K562 (cell line): ENCODE measurements around the gene PRR23E.

Experiments used
- ATF7 ChIP-seq: fragments of 450-650 bp; IDR thresholded peaks from 2 replicates; pipeline ENCODE4 v1.7.1; 2014; ENCODE audit warnings: mild to moderate bottlenecking, moderate library complexity
- MBD2 ChIP-seq: sonication (generic); IDR thresholded peaks from 2 replicates; pipeline ENCODE4 v1.6.1; 2016; ENCODE audit warnings: low read depth, borderline replicate concordance
- SMARCC2 ChIP-seq: fragments of 450-650 bp; IDR thresholded peaks from 2 replicates; pipeline ENCODE4 v1.6.1; 2017; ENCODE audit warnings: antibody characterized with exemption, moderate library complexity, mild to moderate bottlenecking, low read depth
- TF ChIP-seq, protein P1 (sequence below), 3 experiments: IDR thresholded peaks in 2 of 3; conservative IDR thresholded peaks in 1 of 3; 2 replicates each; pipeline ENCODE4 v1.5.1; 2011 to 2012; ENCODE audit warnings: low read length in 3 of 3, mild to moderate bottlenecking in 3 of 3, control low read depth in 2 of 3, improper control_type of control experiment in 1 of 3, inconsistent platforms in 1 of 3, low read depth in 1 of 3, mixed read lengths in 1 of 3, moderate library complexity in 1 of 3; ENCODE audit not compliant: insufficient read depth in 2 of 3
- TF ChIP-seq, protein P2 (sequence below): conservative IDR thresholded peaks from 2 replicates; pipeline ENCODE4 v1.6.1; 2011; ENCODE audit warnings: low read depth, mild to moderate bottlenecking, low read length; ENCODE audit not compliant: control insufficient read depth
- TF ChIP-seq, protein P3 (sequence below): IDR thresholded peaks from 2 replicates; pipeline ENCODE4 v1.6.1; 2011; ENCODE audit not compliant: insufficient read length; ENCODE audit errors: extremely low read depth

DNA sequence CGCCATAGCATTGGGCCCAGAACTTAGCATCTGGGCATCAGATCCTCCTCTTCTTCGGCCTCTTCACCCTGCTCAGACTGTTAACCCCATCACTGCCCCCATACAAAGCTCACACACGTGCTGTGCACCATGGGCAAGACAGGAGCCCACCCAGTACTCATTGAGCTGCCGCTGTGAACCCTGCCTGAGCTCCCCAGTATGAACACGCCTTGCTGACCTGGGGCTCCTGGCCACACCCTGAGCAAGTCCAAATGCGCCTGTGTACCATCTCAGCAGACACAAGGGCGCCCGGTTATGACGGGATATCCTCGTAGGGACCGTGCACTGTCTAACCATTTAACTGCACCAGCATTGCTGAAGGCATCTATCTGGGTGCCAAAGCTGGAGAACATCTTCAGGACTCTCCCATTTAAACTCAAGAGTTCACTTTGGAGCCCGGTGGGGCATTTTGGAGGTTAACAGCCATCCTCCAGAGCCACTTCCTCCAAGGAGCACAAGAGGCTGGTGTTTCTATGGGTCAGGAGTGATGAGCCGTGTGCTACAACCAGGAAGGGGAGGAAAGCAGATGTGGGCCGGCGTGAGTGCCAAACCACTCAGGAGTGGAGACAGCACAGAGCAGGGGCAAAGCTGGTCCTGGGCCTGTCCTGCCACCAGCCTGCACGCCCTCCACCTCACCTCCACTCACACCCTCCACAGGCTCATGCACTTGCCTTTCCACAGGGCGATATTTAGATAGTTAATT lies 12.1 kb downstream of the PRR23E start:
- TF ChIP-seq MBD2 (no peak), ATF7 (no peak), SMARCC2 (no peak)
- TF ChIP-seq, protein P1, sequence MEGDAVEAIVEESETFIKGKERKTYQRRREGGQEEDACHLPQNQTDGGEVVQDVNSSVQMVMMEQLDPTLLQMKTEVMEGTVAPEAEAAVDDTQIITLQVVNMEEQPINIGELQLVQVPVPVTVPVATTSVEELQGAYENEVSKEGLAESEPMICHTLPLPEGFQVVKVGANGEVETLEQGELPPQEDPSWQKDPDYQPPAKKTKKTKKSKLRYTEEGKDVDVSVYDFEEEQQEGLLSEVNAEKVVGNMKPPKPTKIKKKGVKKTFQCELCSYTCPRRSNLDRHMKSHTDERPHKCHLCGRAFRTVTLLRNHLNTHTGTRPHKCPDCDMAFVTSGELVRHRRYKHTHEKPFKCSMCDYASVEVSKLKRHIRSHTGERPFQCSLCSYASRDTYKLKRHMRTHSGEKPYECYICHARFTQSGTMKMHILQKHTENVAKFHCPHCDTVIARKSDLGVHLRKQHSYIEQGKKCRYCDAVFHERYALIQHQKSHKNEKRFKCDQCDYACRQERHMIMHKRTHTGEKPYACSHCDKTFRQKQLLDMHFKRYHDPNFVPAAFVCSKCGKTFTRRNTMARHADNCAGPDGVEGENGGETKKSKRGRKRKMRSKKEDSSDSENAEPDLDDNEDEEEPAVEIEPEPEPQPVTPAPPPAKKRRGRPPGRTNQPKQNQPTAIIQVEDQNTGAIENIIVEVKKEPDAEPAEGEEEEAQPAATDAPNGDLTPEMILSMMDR (IDR thresholded peaks at IDR 0.05 in 2 of 3, conservative IDR thresholded peaks at IDR 0.05 in 1 of 3; ENCODE audit: insufficient read depth in 2 of 3, low read depth in 1 of 3, low read length in 3 of 3) = no peak
- TF ChIP-seq, protein P2, sequence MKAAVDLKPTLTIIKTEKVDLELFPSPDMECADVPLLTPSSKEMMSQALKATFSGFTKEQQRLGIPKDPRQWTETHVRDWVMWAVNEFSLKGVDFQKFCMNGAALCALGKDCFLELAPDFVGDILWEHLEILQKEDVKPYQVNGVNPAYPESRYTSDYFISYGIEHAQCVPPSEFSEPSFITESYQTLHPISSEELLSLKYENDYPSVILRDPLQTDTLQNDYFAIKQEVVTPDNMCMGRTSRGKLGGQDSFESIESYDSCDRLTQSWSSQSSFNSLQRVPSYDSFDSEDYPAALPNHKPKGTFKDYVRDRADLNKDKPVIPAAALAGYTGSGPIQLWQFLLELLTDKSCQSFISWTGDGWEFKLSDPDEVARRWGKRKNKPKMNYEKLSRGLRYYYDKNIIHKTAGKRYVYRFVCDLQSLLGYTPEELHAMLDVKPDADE = no peak
- TF ChIP-seq, protein P3, sequence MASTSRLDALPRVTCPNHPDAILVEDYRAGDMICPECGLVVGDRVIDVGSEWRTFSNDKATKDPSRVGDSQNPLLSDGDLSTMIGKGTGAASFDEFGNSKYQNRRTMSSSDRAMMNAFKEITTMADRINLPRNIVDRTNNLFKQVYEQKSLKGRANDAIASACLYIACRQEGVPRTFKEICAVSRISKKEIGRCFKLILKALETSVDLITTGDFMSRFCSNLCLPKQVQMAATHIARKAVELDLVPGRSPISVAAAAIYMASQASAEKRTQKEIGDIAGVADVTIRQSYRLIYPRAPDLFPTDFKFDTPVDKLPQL = no peak
